ENCODE data around the gene PCDHB4. TPM values are rescaled to one million over a fixed set of nuclear protein-coding genes. Genes with fewer than 3 reads are reported as not detected.
A peak's percentile ranks its signal among the peaks of the same experiment; 100 is the strongest.

Gene PCDHB4
- total and polyA plus RNA-seq, 2 donors (not counting 1 experiment from before 2014, with no cell fraction given): not detected

GRCh38 chr5:141149812-141150211 is 28.2 kb downstream of the PCDHB4 start, which contains the start of gene PCDHB6:
Gene PCDHB6 (plus strand): TSS chr5:141150057. CDS start chr5:141150258, 201 bp downstream.
- WGBS (ENCODE audit: insufficient coverage): 24% methylated on average over 15 of the region's 18 CpGs
- no peaks in the 10 kb centered on the region for H4K20me1 ChIP-seq (ENCODE audit: control insufficient read depth, insufficient read depth, low read length, poor library complexity, severe bottlenecking)
- peak within 1 kb of the TSS; percentile 17 for H2AFZ ChIP-seq (ENCODE audit: insufficient read depth, low read depth, low read length, poor library complexity, severe bottlenecking)
- DNase-seq (no peak), ATAC-seq (ENCODE audit: low read depth) (no peak)
- peaks cover 0 to 26% (median 9%) of the 10 kb centered on the region in 3 donors for H3K9me3 ChIP-seq (ENCODE audit: control extremely low read depth in 1 of 3, control insufficient read depth in 2 of 3, insufficient read depth in 1 of 3, low read length in 2 of 3)
- no peak within 1 kb of the TSS for H3K27ac ChIP-seq (ENCODE audit: low read length in 2 of 2)
- H3K27me3 Mint-ChIP-seq: peaks cover 17% of the 10 kb centered on the region
- no peak within 1 kb of the TSS for H3K4me2 ChIP-seq (replicated peaks; ENCODE audit: low read depth, low read length, poor library complexity, severe bottlenecking)
- no peaks in the 10 kb centered on the region for H3K79me2 ChIP-seq (ENCODE audit: control insufficient read depth, insufficient read depth, low read length)
- POLR2A ChIA-PET: no interaction called here
- H3K4me3 Mint-ChIP-seq: no peak within 1 kb of the TSS
- CTCF ChIA-PET: interaction anchor here (0.9 kb wide), 1 partner anchor 414 kb away, joined by 3 read pairs; no protein-coding TSS in a partner anchor
- TF ChIP-seq EZH2 (IDR thresholded peaks at IDR 0.05; ENCODE audit: borderline replicate concordance, insufficient read depth, low read depth, low read length, poor library complexity, severe bottlenecking): no peak
- TF ChIP-seq, protein P1, sequence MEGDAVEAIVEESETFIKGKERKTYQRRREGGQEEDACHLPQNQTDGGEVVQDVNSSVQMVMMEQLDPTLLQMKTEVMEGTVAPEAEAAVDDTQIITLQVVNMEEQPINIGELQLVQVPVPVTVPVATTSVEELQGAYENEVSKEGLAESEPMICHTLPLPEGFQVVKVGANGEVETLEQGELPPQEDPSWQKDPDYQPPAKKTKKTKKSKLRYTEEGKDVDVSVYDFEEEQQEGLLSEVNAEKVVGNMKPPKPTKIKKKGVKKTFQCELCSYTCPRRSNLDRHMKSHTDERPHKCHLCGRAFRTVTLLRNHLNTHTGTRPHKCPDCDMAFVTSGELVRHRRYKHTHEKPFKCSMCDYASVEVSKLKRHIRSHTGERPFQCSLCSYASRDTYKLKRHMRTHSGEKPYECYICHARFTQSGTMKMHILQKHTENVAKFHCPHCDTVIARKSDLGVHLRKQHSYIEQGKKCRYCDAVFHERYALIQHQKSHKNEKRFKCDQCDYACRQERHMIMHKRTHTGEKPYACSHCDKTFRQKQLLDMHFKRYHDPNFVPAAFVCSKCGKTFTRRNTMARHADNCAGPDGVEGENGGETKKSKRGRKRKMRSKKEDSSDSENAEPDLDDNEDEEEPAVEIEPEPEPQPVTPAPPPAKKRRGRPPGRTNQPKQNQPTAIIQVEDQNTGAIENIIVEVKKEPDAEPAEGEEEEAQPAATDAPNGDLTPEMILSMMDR (IDR thresholded peaks at IDR 0.05): no peak
- no peaks in the 10 kb centered on the region for H3K4me1 Mint-ChIP-seq
- no peak within 1 kb of the TSS for H3K27ac Mint-ChIP-seq
- intact Hi-C loops (cut with micrococcal nuclease): no loop called here
- no peaks in the 10 kb centered on the region for H3K36me3 ChIP-seq (replicated peaks in 1 of 2; ENCODE audit: control extremely low read depth in 1 of 2, control insufficient read depth in 1 of 2, extremely low read depth in 1 of 2, insufficient read depth in 2 of 2, low read length in 1 of 2)
- no peak within 1 kb of the TSS for H3K9ac ChIP-seq (ENCODE audit: low read length)
- peaks cover 0 to 6% (median 2%) of the 10 kb centered on the region in 4 experiments for H3K27me3 ChIP-seq (replicated peaks in 1 of 4; ENCODE audit: control extremely low read depth in 1 of 4, control insufficient read depth in 3 of 4, insufficient read depth in 4 of 4, low read length in 3 of 4)
- H3K9me3 Mint-ChIP-seq (ENCODE audit: insufficient read depth): no peaks in the 10 kb centered on the region
- H3K4me1 ChIP-seq (ENCODE audit: control insufficient read depth in 2 of 2, insufficient read depth in 2 of 2, low read length in 2 of 2): no peaks in the 10 kb centered on the region
- no peak within 1 kb of the TSS for H3K4me3 ChIP-seq (ENCODE audit: control extremely low read depth in 1 of 5, extremely low read depth in 1 of 5, insufficient read depth in 1 of 5, low read depth in 2 of 5, low read length in 4 of 5)

GRCh38 chr5:141150224-141150992 is 28.8 kb downstream of the PCDHB4 start:
- no peaks in the 10 kb centered on the region for H4K20me1 ChIP-seq (ENCODE audit: control insufficient read depth, insufficient read depth, low read length, poor library complexity, severe bottlenecking)
- ChIA-PET POLR2A (no interaction called here), CTCF (interaction anchor here (0.9 kb wide), 1 partner anchor 414 kb away, joined by 3 read pairs; no protein-coding TSS in a partner anchor)
- peaks cover 0 to 29% (median 9%) of the 10 kb centered on the region in 3 donors for H3K9me3 ChIP-seq (ENCODE audit: control extremely low read depth in 1 of 3, control insufficient read depth in 2 of 3, insufficient read depth in 1 of 3, low read length in 2 of 3)
- ATAC-seq (ENCODE audit: low read depth) (no peak), DNase-seq (no peak)
- TF ChIP-seq, protein P1 (IDR thresholded peaks at IDR 0.05): no peak
- no peak for TF ChIP-seq EZH2 (IDR thresholded peaks at IDR 0.05; ENCODE audit: borderline replicate concordance, insufficient read depth, low read depth, low read length, poor library complexity, severe bottlenecking)
- no peak overlapping the region for H3K4me3 ChIP-seq (ENCODE audit: control extremely low read depth in 1 of 5, extremely low read depth in 1 of 5, insufficient read depth in 1 of 5, low read depth in 2 of 5, low read length in 4 of 5)
- 51% methylated on average over 33 of the region's 33 CpGs for WGBS (ENCODE audit: insufficient coverage)
- H3K79me2 ChIP-seq (ENCODE audit: control insufficient read depth, insufficient read depth, low read length): no peaks in the 10 kb centered on the region
- no peaks in the 10 kb centered on the region for H3K4me1 ChIP-seq (ENCODE audit: control insufficient read depth in 2 of 2, insufficient read depth in 2 of 2, low read length in 2 of 2)
- H3K27me3 ChIP-seq (replicated peaks in 1 of 4; ENCODE audit: control extremely low read depth in 1 of 4, control insufficient read depth in 3 of 4, insufficient read depth in 4 of 4, low read length in 3 of 4): peaks cover 0 to 6% (median 2%) of the 10 kb centered on the region in 4 experiments
- peak overlapping the region; percentile 17 for H2AFZ ChIP-seq (ENCODE audit: insufficient read depth, low read depth, low read length, poor library complexity, severe bottlenecking)
- Mint-ChIP-seq H3K9me3 (ENCODE audit: insufficient read depth) (no peaks in the 10 kb centered on the region), H3K27ac (no peak overlapping the region), H3K4me1 (no peaks in the 10 kb centered on the region), H3K27me3 (peaks cover 19% of the 10 kb centered on the region), H3K4me3 (no peak overlapping the region)
- intact Hi-C loops (cut with micrococcal nuclease): no loop called here
- H3K9ac ChIP-seq (ENCODE audit: low read length): no peak overlapping the region
- H3K27ac ChIP-seq (ENCODE audit: low read length in 2 of 2): no peak overlapping the region
- H3K36me3 ChIP-seq (replicated peaks in 1 of 2; ENCODE audit: control extremely low read depth in 1 of 2, control insufficient read depth in 1 of 2, extremely low read depth in 1 of 2, insufficient read depth in 2 of 2, low read length in 1 of 2): no peaks in the 10 kb centered on the region
- H3K4me2 ChIP-seq (replicated peaks; ENCODE audit: low read depth, low read length, poor library complexity, severe bottlenecking): no peak overlapping the region

Data from B cell (primary cell).